Activated CD8-positive, alpha-beta memory T cell treated with anti-CD3 and anti-CD28 coated beads, Interleukin-2, amount 50 U/mL, for 48 hours (primary cell): Measurements from ENCODE around the gene PACSIN3.

ENCODE experiments used
- DNase-seq: peaks from one replicate; pipeline ENCODE4 v3.0.0-alpha.2; 2020

The PACSIN3 gene

GRCh38 chr11:47175746-47176327, 10.4 kb downstream of the PACSIN3 start:
- no peak for DNase-seq

DNA sequence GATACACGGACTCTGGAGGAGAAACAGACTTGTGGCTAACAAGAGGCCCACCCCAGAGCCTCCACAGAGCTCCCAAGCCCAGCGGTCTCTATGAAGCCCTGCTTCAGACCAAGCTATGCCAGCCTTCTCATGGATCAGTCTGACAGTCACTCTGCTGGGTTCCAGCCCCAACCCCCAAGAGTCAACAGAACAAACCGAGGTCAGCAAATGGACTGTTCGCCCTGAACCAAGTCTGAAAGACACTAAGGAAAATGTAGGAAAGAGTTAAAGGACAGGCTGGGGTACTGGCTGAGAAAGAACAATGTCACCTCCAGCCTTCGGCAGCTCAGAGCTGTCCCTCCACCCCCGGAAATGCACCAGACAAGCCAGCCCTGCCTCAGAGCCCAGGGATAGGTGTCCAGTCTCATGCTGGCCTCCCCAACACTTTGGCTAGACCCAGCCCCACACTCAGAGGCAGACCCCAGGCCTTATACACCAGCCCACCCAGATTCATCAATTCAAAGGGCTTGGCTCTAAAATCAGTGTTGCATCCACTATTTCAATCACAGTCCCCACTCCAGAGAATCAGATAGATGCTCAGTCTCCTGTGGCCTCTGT, 13.4 kb downstream of the PACSIN3 start:
- no peak for DNase-seq

DNA sequence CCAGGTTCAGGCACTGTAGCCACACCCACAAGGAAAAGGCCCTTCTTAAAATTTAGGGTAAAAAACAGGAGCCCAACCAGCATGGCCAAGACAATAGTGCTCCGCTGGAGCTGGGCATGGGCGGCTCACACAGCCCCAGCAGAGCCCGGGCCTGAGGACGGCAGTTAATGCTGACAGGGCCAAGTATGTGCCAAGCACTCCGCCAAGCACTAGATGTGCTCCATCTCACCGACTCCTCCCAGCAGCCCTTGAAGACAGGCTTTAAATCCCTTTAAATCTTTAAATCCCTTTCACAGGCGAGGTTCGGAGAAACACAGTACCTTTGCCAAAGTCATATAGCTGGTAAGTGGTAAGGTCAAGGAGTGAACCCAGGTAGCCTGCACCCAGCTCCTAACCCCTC, 14.4 kb downstream of the PACSIN3 start:
- no peak for DNase-seq

GRCh38 chr11:47171061-47171838, 15.0 kb downstream of the PACSIN3 start:
- DNase-seq = no peak

DNA sequence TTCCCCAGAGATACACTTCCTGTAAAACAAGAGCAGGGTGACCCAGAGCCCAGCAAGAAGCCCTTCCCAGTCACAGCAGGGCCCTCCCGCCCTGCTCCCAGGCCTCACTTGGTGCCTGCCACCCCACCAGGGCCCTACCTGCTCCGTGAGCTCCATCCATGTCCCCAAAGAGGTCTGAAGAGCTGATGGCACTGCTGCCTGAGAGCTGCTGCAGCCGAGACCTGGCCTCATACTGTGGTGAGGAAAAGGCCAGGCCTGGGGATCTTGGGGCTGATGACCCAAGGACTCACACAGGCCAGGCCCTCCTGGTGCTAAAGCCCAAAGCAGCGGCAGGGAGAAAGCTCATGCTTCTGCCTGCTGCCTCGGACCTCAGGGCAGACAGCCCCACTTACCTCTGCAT, 19.9 kb downstream of the PACSIN3 start:
- DNase-seq = no peak

- DNase-seq = no peak
These were observed 20.9 kb downstream of the PACSIN3 start for GRCh38 chr11:47165253-47165840.

- no peak for DNase-seq
These were observed 21.9 kb downstream of the PACSIN3 start for GRCh38 chr11:47164321-47164720.

DNA sequence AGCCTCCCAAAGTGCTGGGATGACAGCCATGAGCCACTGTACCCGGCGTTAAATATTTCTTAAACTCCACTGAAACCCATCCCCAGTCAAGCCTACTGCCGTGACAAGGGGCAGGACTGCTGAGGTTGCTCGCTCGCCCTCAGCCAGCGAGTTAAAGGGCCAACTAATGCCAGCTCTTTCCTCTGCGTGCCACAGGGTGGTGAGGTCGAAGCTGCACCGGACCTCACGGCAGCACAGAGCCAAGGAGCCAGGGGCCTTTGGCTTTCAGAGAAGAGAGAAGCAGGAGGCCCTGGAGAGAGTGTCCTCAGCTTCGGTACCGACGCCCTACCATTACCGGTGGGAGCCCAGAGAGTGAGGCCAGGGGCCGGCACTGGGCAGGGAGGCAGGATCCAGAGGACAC, 22.3 kb downstream of the PACSIN3 start:
- no peak for DNase-seq

- no peak for DNase-seq
These were observed 23.0 kb downstream of the PACSIN3 start for GRCh38 chr11:47163193-47163592.

- DNase-seq = no peak
These were observed 23.8 kb downstream of the PACSIN3 start for GRCh38 chr11:47162426-47162825.

GRCh38 chr11:47161890-47162289, 24.3 kb downstream of the PACSIN3 start:
- no peak for DNase-seq

- DNase-seq = peak; percentile 79
These were observed 24.9 kb downstream of the PACSIN3 start for GRCh38 chr11:47161134-47161854.

GRCh38 chr11:47160753-47161133, 25.5 kb downstream of the PACSIN3 start:
- no peak for DNase-seq

DNA sequence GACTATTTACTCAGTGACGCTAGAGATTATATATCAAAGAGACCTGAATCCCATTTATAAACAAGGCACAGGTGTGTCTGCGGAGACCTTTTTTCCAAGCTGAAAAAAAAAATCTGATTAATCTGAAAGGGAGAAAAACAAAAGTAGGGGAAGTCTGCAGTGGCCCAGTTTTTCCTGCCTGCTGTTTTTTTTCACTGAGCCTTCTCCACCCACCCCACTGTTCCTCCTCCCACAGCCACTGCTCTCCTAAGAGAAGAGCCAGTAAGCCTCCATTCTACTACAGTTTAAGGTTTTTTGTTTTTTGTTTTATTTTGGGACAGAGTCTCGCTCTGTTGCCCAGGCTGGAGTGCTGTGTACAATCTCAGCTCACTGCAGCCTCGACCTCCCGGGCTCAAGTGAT, 28.0 kb downstream of the PACSIN3 start:
- no peak for DNase-seq

GRCh38 chr11:47157805-47158204, 28.4 kb downstream of the PACSIN3 start:
- DNase-seq = no peak

DNA sequence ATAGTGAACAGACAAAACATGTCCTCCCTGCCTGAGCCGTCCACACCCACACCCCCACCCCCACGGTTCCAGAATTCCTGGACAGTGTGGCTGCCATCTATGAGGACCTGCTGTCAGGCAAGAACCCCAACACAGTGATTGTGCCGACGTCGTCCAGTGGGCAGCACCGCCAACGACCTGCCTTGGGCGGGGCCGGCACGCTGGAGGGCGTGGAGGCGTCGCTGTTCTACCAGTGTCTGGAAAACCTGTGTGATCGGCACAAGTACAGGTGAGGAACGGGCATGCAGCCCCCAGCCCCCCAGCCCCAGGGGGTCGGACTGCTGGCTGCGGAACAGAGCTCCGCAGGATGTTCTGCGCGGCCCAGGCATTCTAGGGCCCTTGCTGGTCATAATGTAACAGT, 29.3 kb downstream of the PACSIN3 start:
- no peak for DNase-seq

- DNase-seq = no peak
These were observed 29.9 kb downstream of the PACSIN3 start for GRCh38 chr11:47156333-47156732.

DNA sequence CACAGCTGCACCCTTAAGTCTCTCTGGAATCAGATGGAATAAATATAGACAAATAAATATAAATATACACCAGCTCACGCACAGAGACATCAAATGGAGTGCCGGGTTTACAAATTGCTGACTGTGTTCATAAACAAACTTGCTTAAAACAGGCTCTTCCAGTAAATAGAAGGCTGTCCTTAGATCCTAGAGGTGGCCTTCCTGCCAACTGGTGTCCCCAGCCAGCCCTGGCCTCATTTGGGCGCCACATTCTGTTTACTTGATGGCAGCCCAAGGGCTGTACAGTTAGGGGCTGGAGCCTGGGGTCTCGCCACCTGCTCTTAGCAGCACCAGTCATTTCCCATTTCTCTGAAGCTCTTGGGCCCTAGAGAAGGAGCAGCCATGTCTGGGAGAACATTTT, 30.4 kb downstream of the PACSIN3 start:
- DNase-seq = no peak

DNA sequence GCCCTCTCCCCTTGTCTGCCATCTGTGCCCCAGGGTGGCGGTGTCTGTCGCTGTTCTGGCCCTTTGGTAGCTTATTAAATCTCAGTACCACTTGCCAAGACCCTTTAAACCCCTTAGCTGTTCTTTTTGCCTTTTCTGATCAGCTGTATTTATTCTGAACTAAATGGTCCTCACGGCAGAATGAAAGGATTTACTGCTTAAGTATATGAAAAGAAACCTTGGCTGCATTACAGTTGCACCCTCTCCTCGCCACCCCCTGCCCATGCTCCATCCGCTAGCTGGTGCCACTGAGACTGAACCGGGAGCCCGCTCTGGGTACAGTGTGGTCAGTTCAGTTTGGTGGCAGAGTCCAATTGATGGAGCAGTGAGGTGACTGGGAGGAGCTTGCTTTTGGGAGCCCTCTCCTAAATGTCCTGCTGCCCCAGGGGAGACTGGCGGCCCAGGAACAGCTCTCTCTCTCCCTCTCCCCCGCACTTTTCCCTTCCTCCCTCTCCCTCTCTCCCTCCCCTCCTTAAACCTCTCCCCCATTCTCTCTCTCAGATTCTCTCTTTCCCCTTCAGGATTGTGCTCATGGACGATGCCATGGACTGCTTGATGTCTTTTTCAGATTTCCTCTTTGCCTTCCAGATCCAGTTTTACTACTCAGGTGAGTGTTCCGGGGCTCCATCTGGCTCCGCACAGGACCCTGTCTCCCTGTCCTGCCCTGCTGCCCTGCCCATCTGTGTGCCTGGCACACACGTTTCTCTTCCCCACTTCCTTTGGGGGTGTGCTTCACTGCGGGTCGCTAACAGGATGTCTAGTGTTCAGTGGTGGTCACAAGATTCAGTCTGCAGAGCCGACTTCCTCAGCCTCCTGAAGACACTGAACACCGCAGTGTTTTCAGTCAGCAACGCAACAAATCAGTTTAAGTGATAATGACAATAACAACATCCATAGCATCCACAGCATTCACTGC, 31.3 kb downstream of the PACSIN3 start:
- no peak for DNase-seq

- DNase-seq = peak; percentile 76
These were observed 33.0 kb downstream of the PACSIN3 start for GRCh38 chr11:47152953-47153950.
